ENCODE measurements around the gene DOCK8.

Gene DOCK8

DNA sequence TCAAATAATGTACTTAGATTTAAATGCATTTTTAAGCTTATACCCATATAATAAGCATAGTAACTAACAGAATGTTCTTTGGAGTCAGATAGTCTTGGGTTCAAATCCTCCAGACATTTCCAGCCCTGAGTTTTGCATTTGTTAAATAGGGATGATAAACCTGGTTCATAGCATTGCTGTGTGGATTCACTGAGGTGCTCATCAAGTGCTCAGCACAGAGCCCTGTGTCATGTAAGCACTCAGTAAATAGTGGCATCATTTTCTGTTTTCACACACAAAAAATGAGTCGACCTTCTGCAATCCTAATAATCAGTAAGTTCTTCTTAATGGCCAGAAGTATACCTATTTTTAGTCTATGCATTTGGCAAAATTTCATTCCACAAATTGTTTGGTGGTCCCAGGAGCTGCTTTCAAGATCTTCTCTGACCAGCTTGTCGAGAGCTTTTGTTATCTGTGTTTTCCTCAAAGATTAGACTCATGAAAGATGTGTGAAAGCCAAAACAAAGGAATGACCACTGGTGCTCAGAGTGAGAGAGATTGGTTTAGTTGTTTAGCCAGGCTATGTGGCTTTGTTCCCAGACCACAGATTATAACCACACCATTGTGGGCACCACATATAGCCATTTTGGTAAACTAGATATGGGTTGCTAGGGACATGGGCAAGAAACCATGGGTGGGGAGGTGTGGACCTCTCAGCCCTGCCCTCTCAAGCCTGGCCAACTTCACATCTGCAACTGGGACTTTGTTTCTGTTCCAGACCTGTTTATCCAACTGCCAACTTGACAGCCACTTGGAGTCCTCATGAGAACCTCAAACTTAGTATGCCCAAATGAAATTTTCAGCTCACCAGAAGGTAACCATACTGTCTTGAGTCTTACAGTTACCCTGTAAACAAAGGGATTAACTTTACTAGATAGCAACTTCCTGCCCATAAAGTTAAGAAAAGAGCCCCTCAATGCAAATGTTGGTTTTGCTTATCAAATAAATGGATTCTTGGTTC lies 45.0 kb downstream of the DOCK8 start:
- no peak overlapping the region for H3K27ac Mint-ChIP-seq
- no peaks in the 10 kb centered on the region for H3K27me3 Mint-ChIP-seq (ENCODE audit: low read depth)
- no peaks in the 10 kb centered on the region for H3K4me1 Mint-ChIP-seq
- no peaks in the 10 kb centered on the region for H3K9me3 Mint-ChIP-seq
- no peaks in the 10 kb centered on the region for H3K36me3 Mint-ChIP-seq (ENCODE audit: low read depth)
- TF ChIP-seq, protein P1, sequence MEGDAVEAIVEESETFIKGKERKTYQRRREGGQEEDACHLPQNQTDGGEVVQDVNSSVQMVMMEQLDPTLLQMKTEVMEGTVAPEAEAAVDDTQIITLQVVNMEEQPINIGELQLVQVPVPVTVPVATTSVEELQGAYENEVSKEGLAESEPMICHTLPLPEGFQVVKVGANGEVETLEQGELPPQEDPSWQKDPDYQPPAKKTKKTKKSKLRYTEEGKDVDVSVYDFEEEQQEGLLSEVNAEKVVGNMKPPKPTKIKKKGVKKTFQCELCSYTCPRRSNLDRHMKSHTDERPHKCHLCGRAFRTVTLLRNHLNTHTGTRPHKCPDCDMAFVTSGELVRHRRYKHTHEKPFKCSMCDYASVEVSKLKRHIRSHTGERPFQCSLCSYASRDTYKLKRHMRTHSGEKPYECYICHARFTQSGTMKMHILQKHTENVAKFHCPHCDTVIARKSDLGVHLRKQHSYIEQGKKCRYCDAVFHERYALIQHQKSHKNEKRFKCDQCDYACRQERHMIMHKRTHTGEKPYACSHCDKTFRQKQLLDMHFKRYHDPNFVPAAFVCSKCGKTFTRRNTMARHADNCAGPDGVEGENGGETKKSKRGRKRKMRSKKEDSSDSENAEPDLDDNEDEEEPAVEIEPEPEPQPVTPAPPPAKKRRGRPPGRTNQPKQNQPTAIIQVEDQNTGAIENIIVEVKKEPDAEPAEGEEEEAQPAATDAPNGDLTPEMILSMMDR (IDR thresholded peaks at IDR 0.05; ENCODE audit: unreplicated experiment in 3 of 3): no peak
- no peak overlapping the region for H3K4me3 Mint-ChIP-seq

DNA sequence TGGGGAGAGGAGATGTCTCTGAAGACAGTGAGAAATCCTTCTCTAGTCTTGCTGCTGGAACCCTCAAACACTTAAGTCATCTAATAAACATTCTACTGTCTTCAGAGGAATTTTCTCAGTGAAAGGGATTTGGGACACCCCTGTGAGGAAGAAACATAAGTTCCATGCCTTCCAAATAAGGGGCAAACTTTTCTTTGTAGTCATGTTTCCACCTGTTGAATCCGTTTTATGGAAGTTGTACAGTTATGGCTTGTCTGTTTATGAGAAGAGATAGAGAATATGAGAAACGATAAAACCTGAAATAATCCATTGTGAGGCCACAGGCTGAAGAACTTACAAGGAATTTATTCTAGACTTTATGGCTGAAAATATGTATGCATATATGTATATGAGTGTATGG lies 49.6 kb downstream of the DOCK8 start:
- H3K4me3 Mint-ChIP-seq: no peak overlapping the region
- TF ChIP-seq, protein P1 (IDR thresholded peaks at IDR 0.05; ENCODE audit: unreplicated experiment in 3 of 3): no peak
- no peak overlapping the region for H3K27ac Mint-ChIP-seq
- H3K27me3 Mint-ChIP-seq (ENCODE audit: low read depth): no peaks in the 10 kb centered on the region
- no peaks in the 10 kb centered on the region for H3K4me1 Mint-ChIP-seq
- H3K9me3 Mint-ChIP-seq: peaks cover under 1% of the 10 kb centered on the region
- H3K36me3 Mint-ChIP-seq (ENCODE audit: low read depth): no peaks in the 10 kb centered on the region

DNA sequence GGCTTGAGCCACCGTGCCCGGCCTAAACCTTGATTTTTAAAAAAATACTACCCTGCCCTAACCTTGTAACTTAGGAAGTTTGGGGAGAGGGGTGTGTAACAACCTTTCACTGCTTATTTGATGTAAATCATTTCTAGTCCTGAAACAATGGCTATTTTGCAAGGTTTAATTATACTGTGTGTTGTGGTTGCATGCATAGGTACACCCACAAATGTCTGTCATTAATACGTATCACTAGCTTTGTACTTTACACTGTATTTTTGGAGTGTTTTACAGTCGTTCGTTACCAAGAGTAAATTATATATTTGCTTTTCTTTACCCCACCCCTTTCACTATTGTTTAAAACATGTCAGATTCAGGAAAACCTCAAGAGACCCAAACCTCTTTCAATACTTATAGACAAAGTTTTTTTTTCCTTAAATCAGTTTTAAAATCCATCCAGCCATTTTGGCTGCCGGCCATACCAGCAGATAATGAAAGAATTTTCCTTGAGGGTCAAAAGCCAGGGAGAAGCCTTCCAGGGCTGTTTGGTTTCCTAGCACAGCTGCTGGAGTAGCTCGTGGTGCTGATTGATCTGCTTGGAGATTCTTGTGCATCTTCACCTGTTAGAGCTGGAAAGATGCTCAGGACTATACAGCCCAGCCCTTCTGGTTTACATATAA lies 50.7 kb downstream of the DOCK8 start:
- no peaks in the 10 kb centered on the region for H3K4me1 Mint-ChIP-seq
- H3K36me3 Mint-ChIP-seq (ENCODE audit: low read depth): no peaks in the 10 kb centered on the region
- H3K4me3 Mint-ChIP-seq: no peak overlapping the region
- TF ChIP-seq, protein P1 (IDR thresholded peaks at IDR 0.05; ENCODE audit: unreplicated experiment in 3 of 3): no peak
- H3K9me3 Mint-ChIP-seq: peaks cover 2% of the 10 kb centered on the region
- H3K27me3 Mint-ChIP-seq (ENCODE audit: low read depth): no peaks in the 10 kb centered on the region
- no peak overlapping the region for H3K27ac Mint-ChIP-seq

DNA sequence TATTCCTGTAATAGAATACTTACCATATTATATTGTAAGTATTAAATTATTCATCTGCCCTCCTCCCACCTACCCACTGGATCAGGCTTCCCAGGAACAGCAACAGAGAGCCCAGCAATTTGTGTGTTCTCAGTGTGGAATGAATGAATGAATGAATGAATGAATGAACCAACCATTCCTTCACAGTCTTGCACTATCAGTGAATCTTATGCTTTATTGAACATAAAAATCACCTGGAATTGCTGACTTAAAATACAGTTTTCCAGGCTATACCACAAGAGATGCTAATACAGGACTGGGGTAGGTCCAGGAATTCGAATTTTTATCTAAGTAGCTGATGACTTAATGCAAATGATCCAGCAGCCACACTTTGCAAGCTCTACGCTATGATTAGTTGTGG lies 51.6 kb downstream of the DOCK8 start:
- Mint-ChIP-seq H3K4me1 (no peaks in the 10 kb centered on the region), H3K4me3 (no peak overlapping the region), H3K27ac (no peak overlapping the region), H3K27me3 (ENCODE audit: low read depth) (no peaks in the 10 kb centered on the region), H3K36me3 (ENCODE audit: low read depth) (no peaks in the 10 kb centered on the region), H3K9me3 (peaks cover 2% of the 10 kb centered on the region)
- TF ChIP-seq, protein P1 (IDR thresholded peaks at IDR 0.05; ENCODE audit: unreplicated experiment in 3 of 3): no peak

DNA sequence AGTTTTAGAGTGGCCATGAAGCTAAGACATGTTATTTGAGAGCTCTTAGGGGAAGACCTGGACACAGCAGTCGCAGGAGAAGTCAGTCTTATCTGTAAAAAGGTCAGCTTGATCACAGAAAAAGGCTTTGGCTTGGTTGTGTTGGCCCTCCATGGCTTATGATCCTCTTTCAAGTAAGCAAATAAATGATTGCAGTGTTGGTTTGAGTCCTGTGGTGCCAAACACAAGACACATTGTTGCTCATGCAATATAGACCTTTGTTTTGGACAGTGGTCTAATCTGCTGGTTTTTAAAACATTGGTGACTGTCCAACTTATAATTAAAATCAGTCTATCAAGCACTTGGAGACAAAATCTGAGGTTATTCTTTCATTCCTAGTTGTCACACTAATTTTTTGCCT lies 54.0 kb downstream of the DOCK8 start:
- Mint-ChIP-seq H3K27ac (no peak overlapping the region), H3K9me3 (peaks cover 2% of the 10 kb centered on the region), H3K27me3 (ENCODE audit: low read depth) (peaks cover 3% of the 10 kb centered on the region), H3K36me3 (ENCODE audit: low read depth) (no peaks in the 10 kb centered on the region), H3K4me3 (no peak overlapping the region), H3K4me1 (no peaks in the 10 kb centered on the region)
- TF ChIP-seq, protein P1 (IDR thresholded peaks at IDR 0.05; ENCODE audit: unreplicated experiment in 3 of 3): no peak
